ENCODE data around the gene SF3B2. TPM values are rescaled to one million over a fixed set of nuclear protein-coding genes. Genes with fewer than 3 reads are reported as not detected.

SF3B2 gene
- total RNA-seq, 1 donor from 2014 or later = 201 TPM

DNA sequence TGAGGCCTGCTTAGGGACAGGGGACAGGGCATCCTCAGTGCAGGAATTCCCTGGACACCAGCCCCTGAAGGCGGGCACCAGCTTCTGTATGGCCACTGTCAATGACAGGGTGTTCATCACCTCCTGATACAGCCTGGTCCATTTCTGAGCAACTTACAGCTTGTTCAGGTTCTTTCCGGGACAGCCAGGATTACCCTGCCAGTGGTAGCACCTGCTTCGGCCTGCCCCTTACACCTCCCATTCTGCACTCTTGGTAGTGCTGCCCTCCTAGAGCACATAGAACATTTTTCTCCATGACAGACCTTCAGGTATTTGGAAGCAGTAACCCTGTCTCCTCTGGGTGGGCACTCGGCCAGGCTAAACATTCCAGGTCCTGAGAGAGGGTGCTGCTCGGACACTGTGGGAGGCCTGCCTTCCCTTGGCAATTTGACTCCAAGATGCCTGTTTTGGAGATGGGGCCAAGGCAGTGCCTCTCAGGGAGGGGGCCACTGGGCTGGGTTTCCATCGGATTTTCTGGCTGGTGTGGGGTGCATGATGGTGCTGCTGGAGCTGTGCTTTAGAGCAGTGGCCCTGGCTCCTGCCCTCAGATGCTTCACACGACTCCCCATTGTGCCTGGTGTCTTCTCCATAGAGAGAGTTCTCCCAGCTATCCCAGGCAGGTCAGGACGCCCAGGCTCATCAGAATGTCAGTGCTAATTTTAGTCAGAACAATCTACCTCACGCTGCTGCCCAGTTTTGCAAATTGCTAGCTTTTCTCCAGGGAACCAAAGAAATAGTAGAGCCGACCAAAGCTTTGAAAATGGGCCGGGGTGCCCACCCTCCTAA is 4.4 kb upstream of the SF3B2 start:
- Mint-ChIP-seq H3K4me3 (peak overlapping the region; percentile 61), H3K27me3 (ENCODE audit: low read depth) (peaks cover 4% of the 10 kb centered on the region), H3K4me1 (peaks cover 37% of the 10 kb centered on the region), H3K36me3 (no peaks in the 10 kb centered on the region), H3K9me3 (no peaks in the 10 kb centered on the region), H3K27ac (no peak overlapping the region)
- TF ChIP-seq CTCF (IDR thresholded peaks at IDR 0.05; ENCODE audit: unreplicated experiment) = no peak
- no peak for DNase-seq (ENCODE audit: low spot score in 2 of 2, unreplicated experiment in 2 of 2)

GRCh38 chr11:66048547-66049323 is 3.4 kb upstream of the SF3B2 start, which contains the start of gene GAL3ST3:
Gene GAL3ST3, minus strand, starts transcription at chr11:66049161. Its CDS starts 3,746 bp downstream, at chr11:66045415.
- H3K27me3 Mint-ChIP-seq (ENCODE audit: low read depth) = peaks cover 4% of the 10 kb centered on the region
- H3K27ac Mint-ChIP-seq = no peak within 1 kb of the TSS
- peak within 1 kb of the TSS; percentile 61 for H3K4me3 Mint-ChIP-seq
- TF ChIP-seq CTCF (IDR thresholded peaks at IDR 0.05; ENCODE audit: unreplicated experiment) = no peak
- peaks cover 45% of the 10 kb centered on the region for H3K4me1 Mint-ChIP-seq
- no peaks in the 10 kb centered on the region for H3K36me3 Mint-ChIP-seq
- no peak for DNase-seq (ENCODE audit: low spot score in 2 of 2, unreplicated experiment in 2 of 2)
- H3K9me3 Mint-ChIP-seq = no peaks in the 10 kb centered on the region

- Mint-ChIP-seq H3K9me3 (no peaks in the 10 kb centered on the region), H3K4me3 (peak overlapping the region; percentile 99), H3K4me1 (peaks cover 46% of the 10 kb centered on the region), H3K27ac (peak overlapping the region; percentile 98), H3K27me3 (ENCODE audit: low read depth) (peaks cover 4% of the 10 kb centered on the region), H3K36me3 (peaks cover 9% of the 10 kb centered on the region)
- TF ChIP-seq CTCF (IDR thresholded peaks at IDR 0.05; ENCODE audit: unreplicated experiment) = no peak
- DNase-seq (ENCODE audit: low spot score in 2 of 2, unreplicated experiment in 2 of 2) = no peak
Observed at GRCh38 chr11:66050581-66051231, 1.5 kb upstream of the SF3B2 start.

DNA sequence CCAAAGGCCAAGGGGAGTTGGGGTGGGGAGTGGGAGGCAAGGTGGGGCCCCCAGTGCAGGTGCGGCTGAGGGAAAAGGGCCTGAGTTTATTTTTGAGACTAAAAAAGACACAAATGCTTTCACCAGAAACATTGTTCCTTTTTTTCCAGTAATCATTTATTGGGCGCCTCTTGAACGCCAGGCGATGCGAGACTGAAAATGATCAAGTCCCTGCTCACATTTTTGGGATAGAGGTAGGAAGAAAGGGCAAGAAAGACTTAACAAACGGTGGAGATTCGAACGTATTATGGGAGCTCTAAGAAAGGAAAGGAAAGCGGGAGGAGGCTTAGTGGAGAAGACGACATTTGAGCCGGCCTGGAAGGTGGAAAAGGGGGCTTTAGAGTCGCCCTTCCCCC is 796 bp upstream of the SF3B2 start:
- no peak for TF ChIP-seq CTCF (IDR thresholded peaks at IDR 0.05; ENCODE audit: unreplicated experiment)

DNA sequence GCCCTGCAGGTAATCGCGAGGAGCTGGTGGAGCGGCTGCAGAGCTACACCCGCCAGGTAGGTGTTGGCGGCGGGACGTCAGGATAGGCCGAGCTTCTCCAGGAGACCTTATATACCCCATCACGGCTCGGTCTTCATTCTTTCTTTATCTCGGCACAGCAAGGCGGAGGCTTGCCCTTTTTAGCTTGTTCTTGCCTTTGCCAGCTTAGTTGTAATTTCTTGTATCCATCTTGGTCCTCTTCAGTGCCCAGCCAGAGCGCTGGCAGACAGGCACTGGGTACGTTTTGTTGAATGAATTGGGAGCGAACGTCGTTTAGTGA is 459 bp downstream of the SF3B2 start:
- Mint-ChIP-seq H3K27ac (peak overlapping the region; percentile 100), H3K27me3 (ENCODE audit: low read depth) (peaks cover 4% of the 10 kb centered on the region), H3K36me3 (peaks cover 13% of the 10 kb centered on the region), H3K9me3 (no peaks in the 10 kb centered on the region), H3K4me3 (peak overlapping the region; percentile 99), H3K4me1 (peaks cover 46% of the 10 kb centered on the region)
- TF ChIP-seq CTCF (IDR thresholded peaks at IDR 0.05; ENCODE audit: unreplicated experiment) = no peak
- DNase-seq (ENCODE audit: low spot score in 2 of 2, unreplicated experiment in 2 of 2) = no peak

More for the DNA sequence above, 796 bp upstream of the SF3B2 start:
- Mint-ChIP-seq H3K36me3 (peaks cover 9% of the 10 kb centered on the region), H3K27ac (peak overlapping the region; percentile 98), H3K4me3 (peak overlapping the region; percentile 99), H3K9me3 (no peaks in the 10 kb centered on the region), H3K27me3 (ENCODE audit: low read depth) (peaks cover 4% of the 10 kb centered on the region), H3K4me1 (peaks cover 46% of the 10 kb centered on the region)
- DNase-seq (ENCODE audit: low spot score in 2 of 2, unreplicated experiment in 2 of 2) = no peak
